HG03457 (cell line): Measurements from ENCODE around the gene NQO2.
"Not testable (repeated sequence)": the region's sequence is repeated elsewhere in the genome, so short reads cannot be mapped to it uniquely, and the experiment has no call there.

Experiments
- ATAC-seq: cut with Tn5 transposase; IDR thresholded peaks from one replicate; pipeline ENCODE4 v1.9.1; 2021; ENCODE audit warnings: moderate number of reproducible peaks; ENCODE audit not compliant: unreplicated experiment

NQO2 gene

GRCh38 chr6:2969549-2969948, 30.1 kb upstream of the NQO2 start:
- no peak for ATAC-seq

GRCh38 chr6:2970034-2970685, 29.5 kb upstream of the NQO2 start:
- ATAC-seq: no peak

- ATAC-seq: no peak
Measured at GRCh38 chr6:2970753-2971419, 28.8 kb upstream of the NQO2 start.

- ATAC-seq: no peak
Measured at GRCh38 chr6:2971420-2972218, 28.1 kb upstream of the NQO2 start, which contains the start of gene SERPINB6. Gene SERPINB6, minus strand, starts transcription at chr6:2971567. Its CDS starts 12,235 bp downstream, at chr6:2959332.

- not testable (repeated sequence) for ATAC-seq
Measured at GRCh38 chr6:2972219-2972487, 27.5 kb upstream of the NQO2 start.

- ATAC-seq: not testable (repeated sequence)
Measured at GRCh38 chr6:2972685-2973084, 27.0 kb upstream of the NQO2 start.

GRCh38 chr6:2973180-2973579, 26.5 kb upstream of the NQO2 start:
- not testable (repeated sequence) for ATAC-seq

- ATAC-seq: no peak
Measured at GRCh38 chr6:2973676-2974075, 26.0 kb upstream of the NQO2 start.

GRCh38 chr6:2976060-2976459, 23.6 kb upstream of the NQO2 start:
- ATAC-seq: no peak

GRCh38 chr6:2976571-2977085, 23.1 kb upstream of the NQO2 start:
- ATAC-seq: no peak

- no peak for ATAC-seq
Measured at GRCh38 chr6:2977290-2977689, 22.4 kb upstream of the NQO2 start.

GRCh38 chr6:2977799-2978590, 21.7 kb upstream of the NQO2 start:
- ATAC-seq: no peak

GRCh38 chr6:2978923-2979322, 20.8 kb upstream of the NQO2 start:
- ATAC-seq: no peak

- ATAC-seq: no peak
Measured at GRCh38 chr6:2979819-2980464, 19.8 kb upstream of the NQO2 start.

GRCh38 chr6:2980465-2980855, 19.2 kb upstream of the NQO2 start:
- no peak for ATAC-seq

- ATAC-seq: no peak
Measured at GRCh38 chr6:2982426-2983117, 17.1 kb upstream of the NQO2 start.

GRCh38 chr6:2984738-2985406, 14.8 kb upstream of the NQO2 start:
- no peak for ATAC-seq

- ATAC-seq: no peak
Measured at GRCh38 chr6:2986722-2987221, 12.9 kb upstream of the NQO2 start.

- ATAC-seq: no peak
Measured at GRCh38 chr6:2988094-2988425, 11.6 kb upstream of the NQO2 start.
